ENCODE data around the gene TMEM259. TPM values are rescaled to one million over a fixed set of nuclear protein-coding genes. Genes with fewer than 3 reads are reported as not detected.

TMEM259 gene
- total and polyA plus RNA-seq, 2 of the 13 experiments (the other 11 are each of a cell fraction or from before 2014, with no cell fraction given): 64.7 to 164 TPM

GRCh38 chr19:1001538-1002166, 19.3 kb downstream of the TMEM259 start (continued):
- TF ChIP-seq HNF1A (IDR thresholded peaks at IDR 0.05; ENCODE audit: low read depth): no peak
- no peak for TF ChIP-seq HNF1A (CRISPR knock-in tag; IDR thresholded peaks at IDR 0.05; ENCODE audit: borderline replicate concordance)
- TF ChIP-seq THAP7 (CRISPR knock-in tag; IDR thresholded peaks at IDR 0.05): no peak
- no peak for TF ChIP-seq KMT2A (CRISPR knock-in tag; IDR thresholded peaks at IDR 0.05)
- TF ChIP-seq TOPORS (CRISPR knock-in tag; IDR thresholded peaks at IDR 0.05): no peak
- TF ChIP-seq MYC (CRISPR knock-in tag; IDR thresholded peaks at IDR 0.05; ENCODE audit: borderline replicate concordance): no peak
- no peak for TF ChIP-seq ASH2L (IDR thresholded peaks at IDR 0.05; ENCODE audit: insufficient read length, low read depth, low read length)
- no peak for TF ChIP-seq KIAA2018 (CRISPR knock-in tag; IDR thresholded peaks at IDR 0.05; ENCODE audit: borderline replicate concordance)
- TF ChIP-seq ZNF292 (CRISPR knock-in tag; IDR thresholded peaks at IDR 0.05; ENCODE audit: borderline replicate concordance, low read depth): no peak
- peak; percentile 85 for TF ChIP-seq ZBTB7A (CRISPR knock-in tag; IDR thresholded peaks at IDR 0.05)
- TF ChIP-seq ZNF567 (CRISPR knock-in tag; IDR thresholded peaks at IDR 0.05; ENCODE audit: borderline replicate concordance): no peak
- peak; percentile 11; the same call in 1 of the 2 replicates for TF ChIP-seq HOXA3 (CRISPR knock-in tag; IDR thresholded peaks at IDR 0.05)
- no peak for TF ChIP-seq TBX3 (IDR thresholded peaks at IDR 0.05; ENCODE audit: borderline replicate concordance)
- no peak for TF ChIP-seq HOXD1 (CRISPR knock-in tag; IDR thresholded peaks at IDR 0.05)
- TF ChIP-seq PCBP1 (IDR thresholded peaks at IDR 0.05; ENCODE audit: borderline replicate concordance, low read depth, low read length): 0 out of 2 replicates have a peak, but pooled peaks have one; percentile 39
- no peak for TF ChIP-seq ZNF709 (CRISPR knock-in tag; IDR thresholded peaks at IDR 0.05)
- TF ChIP-seq TEAD2 (CRISPR knock-in tag; IDR thresholded peaks at IDR 0.05): no peak

All from HepG2 (cell line).